Gastrocnemius medialis (tissue), 4 donors: ENCODE results near the gene ZFYVE21. TPM values are rescaled to one million over a fixed set of nuclear protein-coding genes. Genes with fewer than 3 reads are reported as not detected.

Source experiments
- ATAC-seq, 2 donors: fragments of 150-250 bp; one replicate each; pipeline ENCODE4 v1.9.1; 2016
- DNase-seq, 2 donors: peaks; one replicate each; pipeline ENCODE4 v3.0.0-alpha.2; 2019
- H3K27ac ChIP-seq, 4 donors: fragments of 200-600 bp; sonication (generic); 1 replicate in 1 of 4; 2 replicates in 3 of 4; pipeline ENCODE4 v1.5.1; 2016 to 2018; ENCODE audit warnings: mild to moderate bottlenecking in 2 of 4, moderate library complexity in 1 of 4
- H3K27me3 ChIP-seq, 3 donors: fragments of 200-600 bp; sonication (generic) in 2 of 3; 1 replicate in 1 of 3; 2 replicates in 2 of 3; pipeline versions ENCODE4 v1.5.1 to v1.6.0; 2016 to 2019; ENCODE audit warnings: mild to moderate bottlenecking in 1 of 3, moderate library complexity in 1 of 3
- H3K36me3 ChIP-seq, 2 donors: fragments of 200-600 bp; sonication (generic) in 1 of 2; one replicate each; pipeline ENCODE4 v1.5.1; 2017 to 2018
- H3K4me1 ChIP-seq, 2 donors: fragments of 200-600 bp; sonication (generic) in 1 of 2; one replicate each; pipeline ENCODE4 v1.5.1; 2016 to 2017; ENCODE audit warnings: mild to moderate bottlenecking in 2 of 2
- H3K4me3 ChIP-seq, 4 donors: fragments of 200-600 bp; sonication (generic) in 3 of 4; 1 replicate in 1 of 4; 2 replicates in 3 of 4; pipeline ENCODE4 v1.5.1; 2016 to 2019; ENCODE audit warnings: mild to moderate bottlenecking in 2 of 4
- H3K9me3 ChIP-seq, 3 donors: fragments of 200-600 bp; sonication (generic) in 2 of 3; 1 replicate in 1 of 3; 2 replicates in 2 of 3; pipeline ENCODE4 v1.5.1; 2016 to 2019
- CTCF ChIP-seq, 5 experiments: fragments of 450-650 bp in 3 of 5; fragments of 200-600 bp in 2 of 5; sonication (generic) in 2 of 5; IDR thresholded peaks in 4 of 5; conservative IDR thresholded peaks in 1 of 5; 1 replicate in 4 of 5; 2 replicates in 1 of 5; pipeline ENCODE4 v1.5.1; 2016 to 2019; ENCODE audit warnings: antibody characterized with exemption in 5 of 5, mild to moderate bottlenecking in 3 of 5, moderate library complexity in 3 of 5
- POLR2A ChIP-seq, 2 donors: fragments of 450-650 bp; IDR thresholded peaks; one replicate each; pipeline ENCODE4 v1.6.1; 2017; ENCODE audit warnings: antibody characterized with exemption in 2 of 2, mild to moderate bottlenecking in 2 of 2, moderate library complexity in 2 of 2
- in situ Hi-C, 4 donors: fragments of 200-750 bp; cut with MboI; loops; one replicate each; pipeline versions ENCODE4 v1.15.0 to v1.8.0; 2017; ENCODE audit warnings: low sequenced_read_pairs in 4 of 4
- intact Hi-C: fragments of 100-400 bp; cut with DNase I; formaldehyde crosslinking; loops from one replicate; pipeline ENCODE4 v1.15.1; 2023; ENCODE audit warnings: low total_unique reads
- total RNA-seq, 4 donors: library from RNA; depleted of rRNA; stranded (reverse); fragments of >200 nt; gene quantifications; one replicate each; pipeline versions ENCODE4 v1.1.0 to v1.2.3, GENCODE V29; 2016

Gene ZFYVE21
- total RNA-seq, 4 donors from 2014 or later: 16.2 to 25.8 (median 20.2) TPM

GRCh38 chr14:103738166-103738565 is 22.6 kb downstream of the ZFYVE21 start:
- in situ Hi-C loops: no loop called here
- Histone ChIP-seq H3K36me3 (peaks cover 0 to 46% of the 10 kb centered on the region in 2 donors), H3K4me3 (no peak overlapping the region), H3K27ac (no peak overlapping the region), H3K27me3 (no peaks in the 10 kb centered on the region), H3K4me1 (peaks cover 0 to 26% of the 10 kb centered on the region in 2 donors), H3K9me3 (no peaks in the 10 kb centered on the region)
- intact Hi-C loops: no loop called here
- no peak for DNase-seq
- no peak for TF ChIP-seq CTCF (IDR thresholded peaks at IDR 0.05 in 4 of 5, conservative IDR thresholded peaks at IDR 0.05 in 1 of 5)
- no peak for ATAC-seq

GRCh38 chr14:103738701-103739451 is 23.3 kb downstream of the ZFYVE21 start:
- in situ Hi-C loops (no loop called here), intact Hi-C loops (no loop called here)
- ATAC-seq (no peak), DNase-seq (no peak)
- Histone ChIP-seq H3K4me3 (no peak overlapping the region), H3K27ac (no peak overlapping the region), H3K9me3 (no peaks in the 10 kb centered on the region), H3K27me3 (no peaks in the 10 kb centered on the region), H3K36me3 (peaks cover 0 to 39% of the 10 kb centered on the region in 2 donors), H3K4me1 (peaks cover 0 to 26% of the 10 kb centered on the region in 2 donors)
- no peak for TF ChIP-seq CTCF (IDR thresholded peaks at IDR 0.05 in 4 of 5, conservative IDR thresholded peaks at IDR 0.05 in 1 of 5)
- TF ChIP-seq POLR2A (IDR thresholded peaks at IDR 0.05): no peak

GRCh38 chr14:103739466-103739792 is 23.8 kb downstream of the ZFYVE21 start:
- no peak for TF ChIP-seq POLR2A (IDR thresholded peaks at IDR 0.05)
- no peak for TF ChIP-seq CTCF (IDR thresholded peaks at IDR 0.05 in 4 of 5, conservative IDR thresholded peaks at IDR 0.05 in 1 of 5)
- H3K9me3 ChIP-seq: no peaks in the 10 kb centered on the region
- in situ Hi-C loops: no loop called here
- intact Hi-C loops: no loop called here
- no peak overlapping the region for H3K4me3 ChIP-seq
- H3K27me3 ChIP-seq: no peaks in the 10 kb centered on the region
- no peak for ATAC-seq
- H3K36me3 ChIP-seq: peaks cover 0 to 34% of the 10 kb centered on the region in 2 donors
- no peak for DNase-seq
- peaks cover 0 to 26% of the 10 kb centered on the region in 2 donors for H3K4me1 ChIP-seq
- H3K27ac ChIP-seq: no peak overlapping the region

GRCh38 chr14:103739793-103740501 is 24.3 kb downstream of the ZFYVE21 start:
- H3K27me3 ChIP-seq: no peaks in the 10 kb centered on the region
- peaks cover 0 to 31% of the 10 kb centered on the region in 2 donors for H3K36me3 ChIP-seq
- no peak for ATAC-seq
- peaks cover 0 to 26% of the 10 kb centered on the region in 2 donors for H3K4me1 ChIP-seq
- in situ Hi-C loops: no loop called here
- TF ChIP-seq POLR2A (IDR thresholded peaks at IDR 0.05) (no peak), CTCF (IDR thresholded peaks at IDR 0.05 in 4 of 5, conservative IDR thresholded peaks at IDR 0.05 in 1 of 5) (no peak)
- intact Hi-C loops: no loop called here
- no peak for DNase-seq
- H3K27ac ChIP-seq: no peak overlapping the region
- no peak overlapping the region for H3K4me3 ChIP-seq
- H3K9me3 ChIP-seq: no peaks in the 10 kb centered on the region
